ENCODE results near the gene RPTOR. TPM values are rescaled to one million over a fixed set of nuclear protein-coding genes. Genes with fewer than 3 reads are reported as not detected.

RPTOR gene
- total RNA-seq, 4 donors from 2014 or later = 23.6 to 37.0 (median 27.8) TPM

DNA sequence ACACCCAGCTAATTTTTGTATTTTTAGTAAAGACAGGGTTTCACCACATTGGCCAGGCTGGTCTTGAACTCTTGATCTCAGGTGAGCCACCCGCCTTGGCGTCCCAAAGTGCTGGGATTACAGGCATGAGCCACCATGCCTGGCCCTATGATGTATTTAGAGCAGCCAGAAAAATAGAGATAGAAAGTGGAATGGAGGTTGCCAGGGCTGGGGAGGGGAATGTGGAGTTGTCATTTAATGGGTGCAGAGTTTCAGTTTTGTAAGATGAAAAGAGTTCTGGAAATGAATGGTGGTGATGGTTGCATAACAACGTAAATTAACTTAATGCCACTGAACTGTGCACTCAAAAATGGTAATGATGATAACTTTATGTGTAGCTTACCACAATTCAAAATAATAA is 36.7 kb upstream of the RPTOR start:
- DNase-seq (ENCODE audit: low spot score) = no peak
- no peak for TF ChIP-seq CTCF (IDR thresholded peaks at IDR 0.05)
- no peak for ATAC-seq (ENCODE audit: low FRiP score)

- ATAC-seq (ENCODE audit: low FRiP score) (no peak), DNase-seq (ENCODE audit: low spot score) (no peak)
- TF ChIP-seq CTCF (IDR thresholded peaks at IDR 0.05) = no peak
Measured at GRCh38 chr17:80509311-80509710, 35.3 kb upstream of the RPTOR start.

DNA sequence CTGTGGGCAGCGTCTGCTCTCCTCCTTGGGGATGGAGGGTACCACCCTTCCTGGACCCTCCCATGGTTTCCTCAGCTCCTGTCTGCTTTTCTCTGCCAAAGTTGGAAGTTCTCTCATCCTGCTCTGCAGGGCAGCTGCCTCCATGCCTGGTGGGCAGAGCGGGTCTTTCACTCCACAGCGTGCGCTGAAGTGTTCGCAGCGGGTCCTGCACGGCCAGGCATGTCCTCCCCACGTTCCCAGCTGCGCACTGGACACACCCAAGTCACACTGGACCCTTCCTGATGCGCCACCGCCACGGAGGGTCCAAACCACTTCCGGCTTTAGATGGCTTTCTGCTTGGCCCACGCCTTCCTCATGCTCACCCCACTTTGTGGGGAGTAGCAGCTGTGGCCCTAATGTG is 34.5 kb upstream of the RPTOR start:
- ATAC-seq (ENCODE audit: low FRiP score) = no peak
- DNase-seq (ENCODE audit: low spot score) = no peak
- TF ChIP-seq CTCF (IDR thresholded peaks at IDR 0.05) = no peak

- ATAC-seq (ENCODE audit: low FRiP score) = no peak
- TF ChIP-seq CTCF (IDR thresholded peaks at IDR 0.05) = no peak
- DNase-seq (ENCODE audit: low spot score) = no peak
Measured at GRCh38 chr17:80510772-80511171, 33.9 kb upstream of the RPTOR start.

DNA sequence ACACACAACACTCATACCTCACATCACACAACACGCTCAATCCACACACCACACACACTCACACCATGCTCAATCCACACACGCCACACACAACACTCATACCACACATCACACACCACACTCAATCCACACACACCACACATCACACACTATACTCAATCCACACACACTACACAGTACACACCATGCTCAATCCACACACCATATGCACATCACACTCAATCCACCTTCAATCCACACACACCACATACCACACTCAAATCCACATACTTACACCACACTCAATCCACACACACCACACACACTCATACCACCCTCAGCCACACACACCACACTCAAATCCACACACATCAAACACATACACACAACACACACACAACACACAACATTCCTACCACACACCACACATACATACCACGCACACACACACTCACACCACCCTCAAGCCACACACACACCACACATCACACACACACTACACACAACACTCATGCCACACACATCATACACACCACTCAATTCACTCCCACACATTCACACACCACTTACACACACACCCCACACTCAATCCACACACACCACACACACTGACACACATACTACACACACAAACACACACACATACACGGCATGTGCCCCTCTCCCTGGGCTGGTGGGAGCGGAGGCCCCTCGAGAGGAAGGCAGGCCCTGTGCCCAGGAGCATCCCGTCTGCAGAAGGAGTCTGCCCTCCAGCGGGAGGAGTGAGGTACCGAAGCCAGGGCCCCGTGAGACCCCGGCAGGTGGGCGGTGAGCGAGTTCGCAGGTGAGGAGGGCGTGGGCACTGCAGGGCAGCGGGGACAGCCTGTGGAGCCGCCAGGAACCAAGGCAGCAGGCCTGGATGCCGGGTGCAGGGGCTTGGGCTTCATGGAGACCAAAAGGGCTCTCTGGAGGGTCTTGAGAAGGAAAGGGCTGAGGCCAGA is 33.1 kb upstream of the RPTOR start:
- DNase-seq (ENCODE audit: low spot score) (no peak), ATAC-seq (ENCODE audit: low FRiP score) (no peak)
- TF ChIP-seq CTCF (IDR thresholded peaks at IDR 0.05) = no peak

DNA sequence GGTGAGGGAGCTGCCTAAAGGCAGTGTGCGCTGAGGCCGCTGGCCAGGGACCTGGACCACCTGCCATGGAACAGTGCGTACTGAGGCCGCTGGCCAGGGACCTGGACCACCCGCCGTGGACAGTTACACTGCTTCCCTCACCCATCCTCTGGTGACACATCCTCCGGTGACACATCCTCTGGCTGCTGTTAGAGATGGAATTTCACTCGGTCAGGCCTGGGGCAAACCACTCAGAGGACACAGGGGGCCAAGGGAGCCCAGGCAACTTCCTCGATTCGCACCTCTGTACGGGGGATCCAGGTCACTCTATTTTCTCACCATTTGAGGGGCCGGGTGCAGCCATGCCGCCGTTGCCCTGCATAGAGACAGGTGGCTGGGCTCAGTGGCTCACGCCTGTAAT is 32.4 kb upstream of the RPTOR start:
- no peak for DNase-seq (ENCODE audit: low spot score)
- no peak for ATAC-seq (ENCODE audit: low FRiP score)
- TF ChIP-seq CTCF (IDR thresholded peaks at IDR 0.05) = no peak

DNA sequence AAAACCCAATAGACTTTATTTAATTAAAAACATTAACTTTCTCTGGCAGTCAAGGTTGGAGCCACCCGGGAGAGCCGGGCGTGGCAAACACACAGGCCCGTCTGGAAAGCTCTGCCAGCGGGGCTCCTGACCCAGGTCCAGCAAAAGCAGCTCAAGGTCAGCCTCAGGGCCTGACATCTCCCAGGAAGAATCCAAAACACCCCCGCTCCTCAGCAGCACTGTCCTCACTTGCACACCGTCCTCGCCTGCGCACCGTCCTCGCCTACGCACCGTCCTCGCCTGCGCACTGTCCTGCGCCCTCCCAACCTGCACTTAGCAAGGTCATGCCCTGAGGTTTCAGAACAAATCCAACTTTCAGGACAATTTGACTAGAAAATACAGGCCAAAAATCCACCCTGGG is 31.4 kb upstream of the RPTOR start:
- TF ChIP-seq CTCF (IDR thresholded peaks at IDR 0.05) = no peak
- ATAC-seq (ENCODE audit: low FRiP score) = no peak
- no peak for DNase-seq (ENCODE audit: low spot score)
